HCT116 (cell line): Measurements from ENCODE around the gene EEF1AKMT4. TPM values are rescaled to one million over a fixed set of nuclear protein-coding genes. Genes with fewer than 3 reads are reported as not detected.

ENCODE experiments used
- ATAC-seq: fragments of 200-7000 bp; cut with Tn5 transposase; 2 replicates; pipeline ENCODE4 v1.9.1; 2020; ENCODE audit warnings: mild to moderate bottlenecking, moderate library complexity
- BruUV-seq: library from RNA; stranded (reverse); fragments of 400-500 nt; replicated peaks from 2 replicates; lab custom pipeline; 2021; lab: Mats Ljungman, UMichigan
- CTCF ChIA-PET: fragments of 300-600 bp; sonication (Branson Sonifier 250); formaldehyde crosslinking; loops from one replicate; lab custom pipeline; 2021; ENCODE audit warnings: antibody characterized with exemption; lab: Charles Lee
- POLR2A ChIA-PET: fragments of 300-600, 350-600 bp; sonication (Branson Sonifier 250); formaldehyde crosslinking; loops from one replicate; lab custom pipeline; 2021; ENCODE audit warnings: antibody characterized with exemption; lab: Charles Lee
- RAD21 ChIA-PET, 2 experiments: fragments of 300-600 bp; sonication (Branson Sonifier 250); formaldehyde crosslinking; loops; one replicate each; lab custom pipeline; 2023; ENCODE audit warnings: low total read pairs in 2 of 2; ENCODE audit not compliant: uncharacterized antibody in 2 of 2, unreplicated experiment in 2 of 2, low non-redundant PET in 1 of 2; lab: Charles Lee
- DNase-seq: peaks from one replicate; pipeline ENCODE4 v3.0.0-alpha.2; 2010; ENCODE audit warnings: low read depth, low spot score
- H2AFZ ChIP-seq: fragments of 200-600 bp; shearing (Covaris generic), sonication (generic); 2 replicates; pipeline ENCODE4 v1.6.1; 2017; ENCODE audit warnings: low read depth, mixed run types, mixed read lengths, antibody characterized with exemption, low read length; ENCODE audit not compliant: poor library complexity, severe bottlenecking
- H3K27ac ChIP-seq: 2 replicates; pipeline ENCODE4 v1.5.1; 2012; ENCODE audit warnings: low read depth, low read length
- H3K27me3 ChIP-seq: fragments of 200-600 bp; sonication (generic); 2 replicates; pipeline ENCODE4 v1.6.1; 2016; ENCODE audit warnings: mixed run types, low read length, mixed read lengths; ENCODE audit not compliant: insufficient read depth
- H3K36me3 ChIP-seq, 2 experiments: fragments of 200-500 bp in 1 of 2; fragments of 200-600 bp in 1 of 2; sonication (Bioruptor generic) in 1 of 2; sonication (generic) in 1 of 2; 2 replicates each; pipeline versions ENCODE4 v1.5.1 to v1.6.1; 2014 to 2016; ENCODE audit warnings: low read length in 2 of 2, inconsistent platforms in 1 of 2, mixed read lengths in 1 of 2, mixed run types in 1 of 2; ENCODE audit not compliant: insufficient read depth in 2 of 2, control insufficient read depth in 1 of 2
- H3K4me1 ChIP-seq, 2 experiments: fragments of 200-600 bp in 1 of 2; sonication (generic) in 1 of 2; 2 replicates each; pipeline versions ENCODE4 v1.5.1 to v1.6.1; 2012 to 2017; ENCODE audit warnings: low read length in 2 of 2, inconsistent platforms in 1 of 2, mild to moderate bottlenecking in 1 of 2, mixed read lengths in 1 of 2, mixed run types in 1 of 2, moderate library complexity in 1 of 2; ENCODE audit not compliant: insufficient read depth in 2 of 2, control insufficient read depth in 1 of 2
- H3K4me2 ChIP-seq: fragments of 200-600 bp; sonication (generic); 2 replicates; pipeline ENCODE4 v1.6.1; 2017; ENCODE audit warnings: mixed run types, low read length, mixed read lengths
- H3K4me3 ChIP-seq, 2 experiments: fragments of 200-600 bp in 1 of 2; sonication (generic) in 1 of 2; replicated peaks in 1 of 2; 2 replicates each; pipeline ENCODE4 v1.5.1; 2011 to 2016; ENCODE audit warnings: low read length in 2 of 2, control low read depth in 1 of 2, low read depth in 1 of 2, mild to moderate bottlenecking in 1 of 2, mixed read lengths in 1 of 2, mixed run types in 1 of 2
- H3K79me2 ChIP-seq: fragments of 200-600 bp; sonication (generic); 2 replicates; pipeline ENCODE4 v1.6.1; 2017; ENCODE audit warnings: mild to moderate bottlenecking, mixed run types, low read length, moderate library complexity, mixed read lengths; ENCODE audit not compliant: insufficient read depth
- H3K9ac ChIP-seq: fragments of 200-600 bp; sonication (generic); 2 replicates; pipeline ENCODE4 v1.6.1; 2016; ENCODE audit warnings: low read length, mixed read lengths
- H3K9me2 ChIP-seq: fragments of 200-600 bp; sonication (generic), shearing (Covaris generic); 2 replicates; pipeline ENCODE4 v1.6.1; 2017; ENCODE audit warnings: mixed run types, mild to moderate bottlenecking, moderate library complexity; ENCODE audit not compliant: insufficient read depth
- H3K9me3 ChIP-seq, 2 experiments: fragments of 200-500 bp in 1 of 2; fragments of 200-600 bp in 1 of 2; sonication (Bioruptor generic) in 1 of 2; sonication (generic) in 1 of 2; 2 replicates each; pipeline ENCODE4 v1.6.1; 2014 to 2017; ENCODE audit warnings: low read length in 2 of 2, mixed read lengths in 2 of 2, inconsistent platforms in 1 of 2, low read depth in 1 of 2, mild to moderate bottlenecking in 1 of 2, mixed run types in 1 of 2, moderate library complexity in 1 of 2; ENCODE audit not compliant: control insufficient read depth in 1 of 2, insufficient read depth in 1 of 2
- H4K20me1 ChIP-seq: fragments of 200-600 bp; sonication (generic), shearing (Covaris generic); 2 replicates; pipeline ENCODE4 v1.6.1; 2017; ENCODE audit warnings: mixed run types, mild to moderate bottlenecking, moderate library complexity; ENCODE audit not compliant: insufficient read depth
- ATF3 ChIP-seq: IDR thresholded peaks from 2 replicates; pipeline ENCODE4 v1.6.1; 2012
- CEBPB ChIP-seq: IDR thresholded peaks from 2 replicates; pipeline ENCODE4 v1.6.1; 2012; ENCODE audit warnings: low read depth
- CTCF ChIP-seq, 3 experiments: fragments of 200-600 bp in 1 of 3; sonication (generic) in 1 of 3; IDR thresholded peaks in 2 of 3; conservative IDR thresholded peaks in 1 of 3; 2 replicates each; pipeline ENCODE4 v1.5.1; 2012 to 2017; ENCODE audit warnings: low read depth in 2 of 3, low read length in 2 of 3, antibody characterized with exemption in 1 of 3, borderline replicate concordance in 1 of 3, control low read depth in 1 of 3, mild to moderate bottlenecking in 1 of 3, mixed read lengths in 1 of 3, mixed run types in 1 of 3, moderate library complexity in 1 of 3; ENCODE audit not compliant: insufficient read depth in 1 of 3
- EGR1 ChIP-seq: IDR thresholded peaks from 2 replicates; pipeline ENCODE4 v1.6.1; 2012; ENCODE audit warnings: low read depth
- ELF1 ChIP-seq: IDR thresholded peaks from 2 replicates; pipeline ENCODE4 v1.6.1; 2012; ENCODE audit warnings: low read depth, borderline replicate concordance
- EZH2 ChIP-seq: fragments of 200-600 bp; sonication (generic); IDR thresholded peaks from 2 replicates; pipeline ENCODE4 v1.6.1; 2017; ENCODE audit warnings: antibody characterized with exemption, mixed run types
- EZH2phosphoT487 ChIP-seq: fragments of 200-600 bp; IDR thresholded peaks from 2 replicates; pipeline ENCODE4 v1.6.1; 2018; ENCODE audit warnings: antibody characterized with exemption, borderline replicate concordance
- FOSL1 ChIP-seq: IDR thresholded peaks from 2 replicates; pipeline ENCODE4 v1.6.1; 2012; ENCODE audit warnings: low read depth
- JUND ChIP-seq: IDR thresholded peaks from 2 replicates; pipeline ENCODE4 v1.6.1; 2012
- POLR2A ChIP-seq: IDR thresholded peaks from 2 replicates; pipeline ENCODE4 v1.7.0; 2011; ENCODE audit warnings: borderline replicate concordance; ENCODE audit not compliant: insufficient read depth, insufficient read length; ENCODE audit errors: extremely low read depth
- POLR2AphosphoS5 ChIP-seq: IDR thresholded peaks from 2 replicates; pipeline ENCODE4 v1.6.1; 2011; ENCODE audit warnings: mild to moderate bottlenecking, low read depth, low read length, moderate library complexity
- RAD21 ChIP-seq: IDR thresholded peaks from 2 replicates; pipeline ENCODE4 v1.6.1; 2012; ENCODE audit warnings: low read depth, mild to moderate bottlenecking
- REST ChIP-seq: IDR thresholded peaks from 2 replicates; pipeline ENCODE4 v1.6.1; 2012; ENCODE audit warnings: low read depth
- SRF ChIP-seq: IDR thresholded peaks from 2 replicates; pipeline ENCODE4 v1.6.1; 2012; ENCODE audit warnings: low read depth
- TCF7L2 ChIP-seq: IDR thresholded peaks from 2 replicates; pipeline ENCODE4 v1.7.0; 2011; ENCODE audit warnings: borderline replicate concordance, inconsistent platforms; ENCODE audit not compliant: insufficient read depth, insufficient read length; ENCODE audit errors: extremely low read depth
- YY1 ChIP-seq: IDR thresholded peaks from 2 replicates; pipeline ENCODE4 v1.6.1; 2011; ENCODE audit warnings: low read length, low read depth, moderate library complexity, mild to moderate bottlenecking; ENCODE audit not compliant: insufficient replicate concordance; ENCODE audit errors: extremely low read depth
- ZNF274 ChIP-seq: fragments of 200-500 bp; sonication (Bioruptor generic); IDR thresholded peaks from 2 replicates; pipeline ENCODE4 v1.6.1; 2014; ENCODE audit warnings: mild to moderate bottlenecking, low read depth, low read length, inconsistent platforms
- intact Hi-C: fragments of 100-400 bp; cut with micrococcal nuclease; formaldehyde crosslinking; loops from 2 replicates; pipeline ENCODE4 v1.10.0; 2022
- total RNA-seq: library from RNA; stranded (reverse); gene quantifications from one replicate; pipeline ENCODE4 v1.2.1, GENCODE V29; 2021; ENCODE audit not compliant: unreplicated experiment

Gene EEF1AKMT4
- total RNA-seq, 1 experiment from 2014 or later = 10.5 TPM

DNA sequence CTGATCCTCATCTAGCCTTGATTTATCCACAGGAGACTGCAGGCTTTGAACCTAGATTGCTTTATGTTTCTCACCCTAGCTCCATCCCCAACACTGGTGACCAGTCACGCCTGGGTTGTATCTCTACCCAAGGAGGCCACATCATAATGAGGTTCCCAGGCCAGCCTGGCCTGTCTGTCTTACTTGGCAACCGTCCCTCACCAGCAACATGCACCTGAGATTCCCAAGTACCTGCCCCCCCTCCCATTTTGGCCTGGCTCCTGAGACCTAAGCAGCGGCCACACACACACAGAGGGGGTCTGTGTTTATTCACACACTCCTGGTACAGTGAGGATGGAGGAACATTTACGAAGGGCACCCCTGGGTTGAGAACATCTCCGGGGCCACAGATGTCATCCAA, 9.5 kb downstream of the EEF1AKMT4 start:
- Histone ChIP-seq H3K9me2 (no peaks in the 10 kb centered on the region), H3K9me3 (no peaks in the 10 kb centered on the region), H3K4me1 (peaks cover 3 to 24% of the 10 kb centered on the region in 2 experiments; a peak in 3 of 4 replicates), H3K27ac (no peak overlapping the region), H3K4me3 (no peak overlapping the region), H2AFZ (no peak overlapping the region), H3K79me2 (no peaks in the 10 kb centered on the region), H3K9ac (no peak overlapping the region), H4K20me1 (no peaks in the 10 kb centered on the region), H3K36me3 (no peaks in the 10 kb centered on the region; a peak in 1 of 4 replicates), H3K27me3 (no peaks in the 10 kb centered on the region), H3K4me2 (no peak overlapping the region)
- POLR2A ChIA-PET = no interaction called here
- TF ChIP-seq ELF1 (no peak), EGR1 (no peak), JUND (no peak), RAD21 (no peak), REST (no peak), YY1 (no peak), SRF (no peak), CEBPB (no peak), POLR2A (no peak), EZH2 (no peak), CTCF (IDR thresholded peaks at IDR 0.05 in 2 of 3, conservative IDR thresholded peaks at IDR 0.05 in 1 of 3; ENCODE audit: borderline replicate concordance in 1 of 3, insufficient read depth in 1 of 3, low read depth in 2 of 3, low read length in 2 of 3) (no peak), POLR2AphosphoS5 (no peak), ATF3 (no peak), TCF7L2 (no peak), EZH2phosphoT487 (no peak), ZNF274 (no peak), FOSL1 (no peak)
- ATAC-seq (no peak), DNase-seq (no peak)
- intact Hi-C loops = no loop called here
- CTCF ChIA-PET = interaction anchor here (1.0 kb wide), 1 partner anchor 9 kb away, joined by 4 read pairs; the partner anchor contains the start of gene EEF1AKMT4
- RAD21 ChIA-PET = no interaction called here
- BruUV-seq = no TSS peak
